Fibroblast of pulmonary artery (primary cell): ENCODE data around the gene KIAA0408.

Experiments used
- DNase-seq: peaks from one replicate; pipeline ENCODE4 v3.0.0-alpha.2; 2010; ENCODE audit warnings: low read depth
- H3K4me3 ChIP-seq: replicated peaks from 2 replicates; pipeline ENCODE4 v1.5.1; 2011; ENCODE audit warnings: low read depth, mild to moderate bottlenecking, control low read depth, low read length, moderate library complexity
- CTCF ChIP-seq: IDR thresholded peaks from 2 replicates; pipeline ENCODE4 v1.5.1; 2011; ENCODE audit warnings: mild to moderate bottlenecking, control low read depth, low read length, inconsistent platforms; ENCODE audit errors: missing control alignments

Gene KIAA0408

GRCh38 chr6:127486934-127487333 is 27.7 kb upstream of the KIAA0408 start:
- DNase-seq, result no peak
- TF ChIP-seq CTCF, result no peak
- H3K4me3 ChIP-seq, result no peak overlapping the region

GRCh38 chr6:127484212-127484863 is 25.1 kb upstream of the KIAA0408 start:
- peak; percentile 51 for DNase-seq

GRCh38 chr6:127483399-127484055 is 24.3 kb upstream of the KIAA0408 start:
- no peak overlapping the region for H3K4me3 ChIP-seq
- no peak for TF ChIP-seq CTCF
- DNase-seq, result no peak

More at GRCh38 chr6:127484212-127484863, 25.1 kb upstream of the KIAA0408 start:
- no peak for TF ChIP-seq CTCF
- peak overlapping the region; percentile 8 for H3K4me3 ChIP-seq

GRCh38 chr6:127482325-127482724 is 23.1 kb upstream of the KIAA0408 start:
- no peak overlapping the region for H3K4me3 ChIP-seq
- no peak for DNase-seq
- TF ChIP-seq CTCF, result no peak

GRCh38 chr6:127481628-127482027 is 22.4 kb upstream of the KIAA0408 start:
- DNase-seq, result peak; percentile 73
- no peak overlapping the region for H3K4me3 ChIP-seq
- no peak for TF ChIP-seq CTCF

GRCh38 chr6:127481111-127481510 is 21.9 kb upstream of the KIAA0408 start:
- TF ChIP-seq CTCF, result no peak
- no peak overlapping the region for H3K4me3 ChIP-seq
- no peak for DNase-seq

GRCh38 chr6:127477658-127478057 is 18.5 kb upstream of the KIAA0408 start:
- TF ChIP-seq CTCF, result no peak
- H3K4me3 ChIP-seq, result no peak overlapping the region
- no peak for DNase-seq
